H9 (cell line): ENCODE data around the gene WLS. TPM values are rescaled to one million over a fixed set of nuclear protein-coding genes. Genes with fewer than 3 reads are reported as not detected.

Source experiments
- DNase-seq: peaks from one replicate; pipeline ENCODE4 v3.0.0-alpha.2; 2017
- H2AFZ ChIP-seq: one replicate; pipeline ENCODE4 v1.6.1; 2013; ENCODE audit warnings: mild to moderate bottlenecking, low read length, control low read depth, moderate library complexity
- H2AK5ac ChIP-seq: 2 replicates; pipeline ENCODE4 v1.6.1; 2013; ENCODE audit warnings: low read length, control low read depth, mixed read lengths; ENCODE audit not compliant: insufficient read length
- H2BK120ac ChIP-seq: one replicate; pipeline ENCODE4 v1.6.1; 2013; ENCODE audit warnings: low read depth, mild to moderate bottlenecking, low read length, control low read depth, inconsistent platforms; ENCODE audit not compliant: poor library complexity, severe bottlenecking
- H2BK12ac ChIP-seq: 2 replicates; pipeline ENCODE4 v1.6.1; 2013; ENCODE audit warnings: low read length, control low read depth, mixed read lengths, low read depth; ENCODE audit not compliant: insufficient read length
- H2BK15ac ChIP-seq: 2 replicates; pipeline ENCODE4 v1.6.1; 2013; ENCODE audit warnings: low read depth, low read length, control low read depth
- H2BK20ac ChIP-seq: one replicate; pipeline ENCODE4 v1.6.1; 2013; ENCODE audit warnings: low read depth, mild to moderate bottlenecking, low read length, control low read depth, inconsistent platforms; ENCODE audit not compliant: poor library complexity, severe bottlenecking
- H2BK5ac ChIP-seq: 2 replicates; pipeline ENCODE4 v1.6.1; 2013; ENCODE audit warnings: low read length, control low read depth, mixed read lengths; ENCODE audit not compliant: insufficient read length
- H3K14ac ChIP-seq: 2 replicates; pipeline ENCODE4 v1.6.1; 2013; ENCODE audit warnings: low read length, control low read depth; ENCODE audit not compliant: insufficient read depth
- H3K18ac ChIP-seq: 2 replicates; pipeline ENCODE4 v1.6.1; 2013; ENCODE audit warnings: low read depth, mild to moderate bottlenecking, mixed read lengths, low read length, control low read depth; ENCODE audit not compliant: insufficient read length
- H3K23ac ChIP-seq: 2 replicates; pipeline ENCODE4 v1.6.1; 2013; ENCODE audit warnings: low read length, control low read depth, mixed read lengths, low read depth; ENCODE audit not compliant: insufficient read length
- H3K23me2 ChIP-seq: 2 replicates; pipeline ENCODE4 v1.6.1; 2013; ENCODE audit warnings: low read depth, mild to moderate bottlenecking, mixed read lengths, low read length, control low read depth; ENCODE audit not compliant: insufficient read length, poor library complexity, severe bottlenecking
- H3K27ac ChIP-seq: 2 replicates; pipeline ENCODE4 v1.5.1; 2013; ENCODE audit warnings: low read length, control low read depth, mixed read lengths, low read depth; ENCODE audit not compliant: insufficient read length
- H3K27me3 ChIP-seq: 2 replicates; pipeline ENCODE4 v1.6.1; 2013; ENCODE audit warnings: low read length, control low read depth, inconsistent platforms; ENCODE audit not compliant: insufficient read depth
- H3K4ac ChIP-seq: 2 replicates; pipeline ENCODE4 v1.6.1; 2013; ENCODE audit warnings: low read depth, mild to moderate bottlenecking, control low read depth, inconsistent platforms, low read length, moderate library complexity
- H3K4me1 ChIP-seq: 2 replicates; pipeline ENCODE4 v1.6.1; 2013; ENCODE audit warnings: low read length, control low read depth, inconsistent platforms; ENCODE audit not compliant: insufficient read depth
- H3K4me2 ChIP-seq: 2 replicates; pipeline ENCODE4 v1.6.1; 2013; ENCODE audit warnings: low read length, control low read depth, mixed read lengths; ENCODE audit not compliant: insufficient read length, insufficient read depth
- H3K56ac ChIP-seq: 2 replicates; pipeline ENCODE4 v1.6.1; 2013; ENCODE audit warnings: low read depth, mild to moderate bottlenecking, mixed read lengths, low read length, control low read depth; ENCODE audit not compliant: insufficient read length
- H3K79me1 ChIP-seq: 2 replicates; pipeline ENCODE4 v1.6.1; 2013; ENCODE audit warnings: low read depth, mild to moderate bottlenecking, moderate library complexity, low read length, control low read depth, inconsistent platforms; ENCODE audit not compliant: insufficient read depth, poor library complexity, severe bottlenecking
- H3K79me2 ChIP-seq: 2 replicates; pipeline ENCODE4 v1.6.1; 2013; ENCODE audit warnings: low read length, control low read depth, inconsistent platforms; ENCODE audit not compliant: insufficient read depth
- H3K9ac ChIP-seq: 2 replicates; pipeline ENCODE4 v1.6.1; 2013; ENCODE audit warnings: low read length, control low read depth, mixed read lengths; ENCODE audit not compliant: insufficient read length; ENCODE audit errors: extremely low read depth
- H3K9me3 ChIP-seq: one replicate; pipeline ENCODE4 v1.6.1; 2013; ENCODE audit warnings: low read depth, low read length, inconsistent platforms; ENCODE audit not compliant: control insufficient read depth
- H3T11ph ChIP-seq: one replicate; pipeline ENCODE4 v1.6.1; 2013; ENCODE audit warnings: mild to moderate bottlenecking, low read length, control low read depth, inconsistent platforms
- H4K20me1 ChIP-seq: one replicate; pipeline ENCODE4 v1.6.1; 2013; ENCODE audit not compliant: control insufficient read depth, insufficient read length, insufficient read depth
- H4K5ac ChIP-seq: 2 replicates; pipeline ENCODE4 v1.6.1; 2013; ENCODE audit warnings: low read depth, mild to moderate bottlenecking, mixed read lengths, low read length, control low read depth; ENCODE audit not compliant: insufficient read length
- H4K8ac ChIP-seq: replicated peaks from 2 replicates; pipeline ENCODE4 v1.6.1; 2013; ENCODE audit warnings: low read length, control low read depth, mixed read lengths, low read depth; ENCODE audit not compliant: insufficient read length
- H4K91ac ChIP-seq: 2 replicates; pipeline ENCODE4 v1.6.1; 2013; ENCODE audit warnings: low read depth, mild to moderate bottlenecking, moderate library complexity, mixed read lengths, low read length, control low read depth; ENCODE audit not compliant: insufficient read length
- H3K27ac Mint-ChIP-seq, 3 experiments: 2 replicates in 2 of 3; 3 replicates in 1 of 3; pipeline ENCODE4 v1.8.0; 2020 to 2021; ENCODE audit warnings: mixed read lengths in 3 of 3, mild to moderate bottlenecking in 1 of 3, moderate library complexity in 1 of 3
- H3K27me3 Mint-ChIP-seq: 2 replicates; pipeline ENCODE4 v1.8.0; 2021; ENCODE audit warnings: low read depth, mild to moderate bottlenecking, moderate library complexity, mixed read lengths
- H3K36me3 Mint-ChIP-seq, 3 experiments: 2 replicates in 2 of 3; 3 replicates in 1 of 3; pipeline ENCODE4 v1.8.0; 2020 to 2021; ENCODE audit warnings: low read depth in 3 of 3, mixed read lengths in 3 of 3; ENCODE audit not compliant: insufficient read depth in 1 of 3
- H3K4me1 Mint-ChIP-seq, 2 experiments: 2 replicates each; pipeline ENCODE4 v1.8.0; 2020; ENCODE audit warnings: mixed read lengths in 2 of 2
- H3K4me3 Mint-ChIP-seq, 2 experiments: 2 replicates in 1 of 2; 3 replicates in 1 of 2; pipeline ENCODE4 v1.8.0; 2020 to 2021; ENCODE audit warnings: mild to moderate bottlenecking in 2 of 2, mixed read lengths in 2 of 2, moderate library complexity in 1 of 2
- H3K9me3 Mint-ChIP-seq, 2 experiments: 2 replicates in 1 of 2; 3 replicates in 1 of 2; pipeline ENCODE4 v1.8.0; 2020; ENCODE audit warnings: mild to moderate bottlenecking in 2 of 2, mixed read lengths in 2 of 2, moderate library complexity in 1 of 2
- WGBS: extraction: QIAGEN DNeasy Blood & Tissue Kit; methylation state at CpG from one replicate; pipeline ENCODE4 v1.1.7; 2013; ENCODE audit warnings: missing lambda C conversion rate, low lambda C conversion rate, mixed read lengths; ENCODE audit not compliant: insufficient read length; ENCODE audit errors: extremely low coverage; 5-methylcytosine and 5-hydroxymethylcytosine counted together
- total RNA-seq: library from RNA; stranded (reverse); gene quantifications from 2 replicates; pipeline ENCODE4 v1.2.1, GENCODE V29; 2021
- TF ChIP-seq, protein P1 (sequence below): fragments of 200-600 bp; sonication (generic); conservative IDR thresholded peaks from 3 replicates; pipeline ENCODE4 v1.8.0; 2021; ENCODE audit warnings: antibody characterized with exemption, mild to moderate bottlenecking

The WLS gene
- total RNA-seq, 1 experiment from 2014 or later = 0.94 TPM

- no peaks in the 10 kb centered on the region for H3K79me2 ChIP-seq
These were observed 34.4 kb downstream of the WLS start for GRCh38 chr1:68197891-68198290.

More at GRCh38 chr1:68197891-68198290, 34.4 kb downstream of the WLS start:
- Histone ChIP-seq H4K20me1 (no peaks in the 10 kb centered on the region), H3K27me3 (no peaks in the 10 kb centered on the region), H2BK20ac (no peak overlapping the region), H3K4ac (no peak overlapping the region), H3K9ac (no peak overlapping the region), H2BK120ac (no peak overlapping the region), H3K23me2 (no peaks in the 10 kb centered on the region), H2AFZ (no peak overlapping the region), H3K14ac (no peak overlapping the region), H3K4me1 (no peaks in the 10 kb centered on the region), H3K9me3 (no peaks in the 10 kb centered on the region), H3T11ph (no peak overlapping the region), H4K91ac (no peak overlapping the region), H3K23ac (no peak overlapping the region), H3K79me1 (no peaks in the 10 kb centered on the region), H4K5ac (no peak overlapping the region), H2BK5ac (no peak overlapping the region), H3K18ac (no peak overlapping the region), H3K4me2 (no peak overlapping the region), H3K56ac (no peak overlapping the region), H2AK5ac (no peak overlapping the region), H4K8ac (no peak overlapping the region), H3K27ac (no peak overlapping the region), H2BK15ac (no peak overlapping the region), H2BK12ac (no peak overlapping the region)
- peaks cover 8% of the 10 kb centered on the region for H3K27me3 Mint-ChIP-seq
- TF ChIP-seq, protein P1, sequence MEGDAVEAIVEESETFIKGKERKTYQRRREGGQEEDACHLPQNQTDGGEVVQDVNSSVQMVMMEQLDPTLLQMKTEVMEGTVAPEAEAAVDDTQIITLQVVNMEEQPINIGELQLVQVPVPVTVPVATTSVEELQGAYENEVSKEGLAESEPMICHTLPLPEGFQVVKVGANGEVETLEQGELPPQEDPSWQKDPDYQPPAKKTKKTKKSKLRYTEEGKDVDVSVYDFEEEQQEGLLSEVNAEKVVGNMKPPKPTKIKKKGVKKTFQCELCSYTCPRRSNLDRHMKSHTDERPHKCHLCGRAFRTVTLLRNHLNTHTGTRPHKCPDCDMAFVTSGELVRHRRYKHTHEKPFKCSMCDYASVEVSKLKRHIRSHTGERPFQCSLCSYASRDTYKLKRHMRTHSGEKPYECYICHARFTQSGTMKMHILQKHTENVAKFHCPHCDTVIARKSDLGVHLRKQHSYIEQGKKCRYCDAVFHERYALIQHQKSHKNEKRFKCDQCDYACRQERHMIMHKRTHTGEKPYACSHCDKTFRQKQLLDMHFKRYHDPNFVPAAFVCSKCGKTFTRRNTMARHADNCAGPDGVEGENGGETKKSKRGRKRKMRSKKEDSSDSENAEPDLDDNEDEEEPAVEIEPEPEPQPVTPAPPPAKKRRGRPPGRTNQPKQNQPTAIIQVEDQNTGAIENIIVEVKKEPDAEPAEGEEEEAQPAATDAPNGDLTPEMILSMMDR = no peak
- no peaks in the 10 kb centered on the region; a peak in 1 of 5 replicates for H3K9me3 Mint-ChIP-seq
- no peaks in the 10 kb centered on the region for H3K36me3 Mint-ChIP-seq
- no peak overlapping the region; a peak in 1 of 7 replicates for H3K27ac Mint-ChIP-seq
- peaks cover 10 to 15% of the 10 kb centered on the region in 2 experiments; a peak in 3 of 4 replicates for H3K4me1 Mint-ChIP-seq
- no peak overlapping the region for H3K4me3 Mint-ChIP-seq
- DNase-seq = no peak
- no CpG with 5 or more reads among the region's 1 CpG for WGBS
